ENCODE results near the gene DPYSL5.
"Not testable (repeated sequence)": the region's sequence is repeated elsewhere in the genome, so short reads cannot be mapped to it uniquely, and the experiment has no call there.

The DPYSL5 gene

GRCh38 chr2:26900831-26901321, 52.9 kb downstream of the DPYSL5 start:
- DNase-seq = peak in 1 of 58 donors; percentile 33

GRCh38 chr2:26901326-26902183, 53.6 kb downstream of the DPYSL5 start:
- DNase-seq = peak in 28 of 58 donors; percentile 9 to 84 (median 62)

GRCh38 chr2:26903676-26904075, 55.7 kb downstream of the DPYSL5 start:
- DNase-seq = no peak

DNA sequence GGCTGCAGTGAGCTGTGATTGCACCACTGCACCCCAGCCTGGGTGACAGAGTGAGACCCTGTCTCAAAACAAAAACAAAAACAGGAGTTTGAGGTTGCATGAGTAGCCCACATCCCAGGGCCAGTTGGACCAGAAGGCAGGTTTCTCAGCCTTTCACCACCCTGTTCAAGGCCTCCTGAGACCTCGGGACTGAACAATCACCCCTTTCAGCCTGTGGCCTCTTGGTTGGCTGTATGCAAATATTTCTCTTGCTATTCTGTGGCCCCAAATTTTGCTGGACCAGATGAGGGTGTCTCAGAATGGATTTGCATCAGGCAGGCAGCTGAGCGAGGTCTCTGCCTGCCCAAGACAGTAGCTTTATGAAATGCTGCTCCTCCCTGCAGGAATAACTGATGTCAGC, 56.9 kb downstream of the DPYSL5 start:
- peak in 1 of 58 donors; percentile 29 for DNase-seq

- no peak for DNase-seq
These were observed 57.6 kb downstream of the DPYSL5 start for GRCh38 chr2:26905341-26906198.

DNA sequence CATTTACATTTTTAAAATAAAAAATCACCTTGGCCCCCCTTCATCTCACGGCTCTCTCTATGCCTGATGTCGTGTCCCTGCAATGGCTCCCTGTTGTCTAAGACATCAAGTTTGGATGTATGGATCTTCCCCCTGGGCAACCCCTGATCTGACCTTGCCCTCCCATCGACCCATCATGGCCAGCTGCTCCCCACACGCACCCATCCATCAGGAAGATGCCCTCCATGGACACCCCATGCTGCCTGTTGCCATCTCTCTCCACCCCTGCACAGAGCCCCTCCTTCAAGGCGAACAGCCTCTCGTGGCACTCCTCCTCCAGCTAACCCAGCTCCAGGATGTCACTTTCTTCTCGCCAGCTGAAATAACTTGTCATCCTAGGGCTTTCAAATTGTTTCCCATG, 59.5 kb downstream of the DPYSL5 start:
- DNase-seq = no peak

GRCh38 chr2:26910176-26910575, 62.2 kb downstream of the DPYSL5 start:
- DNase-seq = no peak

DNA sequence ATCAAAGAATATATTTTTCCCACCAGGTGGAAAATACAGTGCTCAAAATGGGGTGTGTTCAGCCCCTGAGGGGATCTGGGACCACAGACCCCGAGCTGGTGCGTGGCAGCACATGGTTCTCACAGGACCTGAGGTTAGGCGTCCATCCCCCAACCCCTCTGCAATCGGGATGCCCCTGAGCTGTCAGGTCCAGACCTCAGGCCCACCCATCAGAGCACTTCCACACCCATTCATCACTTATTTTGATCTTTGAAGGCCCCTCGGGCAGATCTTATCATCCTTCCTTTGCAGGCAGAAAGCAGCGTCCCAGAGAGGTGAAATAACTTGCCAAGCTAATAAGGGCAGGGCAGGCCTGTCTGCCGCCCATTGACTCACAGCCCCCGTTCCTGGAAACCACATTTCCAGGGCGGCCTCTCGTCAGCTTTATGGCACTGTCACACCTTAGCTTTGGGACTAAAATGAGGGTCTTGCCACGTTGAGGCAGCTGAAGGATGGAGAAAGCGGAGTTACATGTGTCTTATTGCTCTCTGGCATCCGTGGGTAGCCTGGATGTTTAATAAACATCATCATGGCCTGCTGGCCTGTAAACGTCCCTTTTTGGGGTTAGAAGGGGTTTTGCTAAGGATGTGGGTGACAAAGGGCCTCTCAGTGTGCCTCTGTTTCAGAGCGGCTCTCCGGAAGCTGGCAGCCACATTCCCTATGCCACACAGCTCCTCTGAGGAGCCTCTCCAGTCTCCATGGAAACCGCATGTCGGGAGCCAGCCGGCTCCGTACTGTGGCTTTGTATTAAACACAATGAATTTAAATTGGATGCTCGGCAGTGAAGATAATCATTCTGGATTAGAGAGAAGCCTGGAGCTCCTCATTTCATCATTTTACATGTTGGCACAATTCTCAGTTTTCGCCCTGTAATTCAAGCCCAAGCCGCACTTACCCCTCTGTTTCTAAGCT, 64.3 kb downstream of the DPYSL5 start:
- DNase-seq = peak in 55 of 58 donors; percentile 13 to 92 (median 76)

GRCh38 chr2:26913606-26913998, 65.7 kb downstream of the DPYSL5 start:
- DNase-seq = peak in 19 of 58 donors; percentile 16 to 56 (median 34)

DNA sequence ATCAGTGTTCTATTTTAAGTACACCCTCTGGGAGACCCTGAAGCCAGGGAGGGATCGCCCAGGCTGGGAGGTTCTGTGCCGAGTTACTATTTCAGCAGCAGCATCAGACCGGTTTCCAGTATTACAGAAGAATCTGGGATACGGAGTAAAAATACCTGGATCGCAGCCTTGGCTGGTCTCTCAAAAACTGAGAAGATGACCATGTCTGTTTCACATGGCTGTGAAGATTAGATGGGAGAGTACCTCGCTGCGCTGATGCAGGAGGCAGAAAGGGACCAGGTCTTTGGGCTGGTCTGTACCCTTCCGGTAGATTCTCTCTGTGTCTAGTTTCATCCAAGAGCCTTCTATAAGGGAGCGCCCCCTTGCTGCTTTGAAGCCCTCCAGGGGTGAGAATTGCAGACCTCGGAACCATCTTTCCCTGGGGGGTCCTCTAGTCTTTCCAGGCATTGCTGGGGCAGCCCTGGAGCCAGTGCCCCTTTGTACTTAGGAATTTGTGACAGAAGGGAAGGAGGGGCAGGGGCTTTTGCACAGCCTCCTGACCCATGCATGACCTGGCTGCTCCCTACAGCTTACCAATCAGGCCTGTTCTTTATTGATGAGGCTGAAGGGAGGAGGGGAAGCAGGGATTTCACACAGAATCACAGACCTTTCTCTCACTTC, 66.2 kb downstream of the DPYSL5 start:
- DNase-seq = no peak

DNA sequence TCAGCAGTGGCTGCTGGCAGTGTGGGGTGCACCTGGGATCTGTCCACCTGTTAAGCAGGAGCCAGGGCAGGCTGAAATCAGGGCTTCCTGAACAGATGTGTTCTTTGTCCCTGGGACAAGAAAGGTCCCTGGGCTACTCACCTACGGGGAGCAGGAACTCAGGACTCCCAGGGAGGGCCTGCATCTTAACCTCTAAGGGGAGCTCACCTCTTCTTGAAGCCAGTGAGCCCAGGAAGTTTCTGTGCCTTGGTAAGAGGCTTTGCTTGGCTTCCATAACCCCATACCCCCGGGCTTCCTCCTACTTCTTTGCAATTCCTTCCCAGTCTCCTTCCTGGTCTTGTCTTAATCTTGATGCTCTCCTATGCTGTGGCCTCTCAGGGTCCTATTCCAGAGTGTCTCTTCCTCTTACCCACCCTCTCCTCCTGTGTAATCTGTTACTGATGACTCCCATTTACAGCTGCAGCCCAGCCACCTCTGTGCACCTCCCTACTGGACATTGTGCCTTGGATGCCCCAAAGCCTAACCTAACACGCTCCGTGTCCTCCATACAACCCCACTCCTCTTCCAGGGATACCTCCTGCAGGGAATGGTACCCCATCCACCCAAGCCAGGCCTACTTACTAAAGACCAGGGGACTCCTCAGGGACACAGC, 66.9 kb downstream of the DPYSL5 start:
- no peak for DNase-seq

GRCh38 chr2:26915316-26915715, 67.4 kb downstream of the DPYSL5 start:
- DNase-seq = no peak

- no peak for DNase-seq
These were observed 68.3 kb downstream of the DPYSL5 start for GRCh38 chr2:26916128-26916692.

GRCh38 chr2:26917135-26917836, 69.4 kb downstream of the DPYSL5 start:
- no peak for DNase-seq

DNA sequence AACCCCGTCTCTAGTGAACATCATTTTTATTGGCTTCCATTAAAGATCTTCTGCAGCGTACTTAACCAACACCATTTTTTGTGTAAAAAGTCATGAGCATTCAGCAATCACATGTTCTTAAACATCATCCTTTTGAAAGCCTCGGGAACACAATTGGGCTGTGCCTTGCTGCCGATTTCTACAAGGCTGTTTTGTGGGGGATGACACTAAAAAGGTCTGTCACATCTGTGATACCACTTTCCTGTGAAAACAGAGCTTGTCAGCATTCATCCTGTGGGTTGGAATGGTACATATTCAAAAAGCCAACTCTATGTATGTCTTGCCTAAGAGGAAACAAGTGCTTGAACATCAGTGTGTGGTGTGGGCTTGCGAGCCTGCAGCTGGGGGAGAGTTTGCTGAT, 73.4 kb downstream of the DPYSL5 start:
- peak in 3 of 58 donors; percentile 15 to 22 (median 20) for DNase-seq

GRCh38 chr2:26922405-26923188, 74.7 kb downstream of the DPYSL5 start:
- peak in 54 of 58 donors; percentile 17 to 89 (median 72) for DNase-seq

GRCh38 chr2:26923189-26923466, 75.2 kb downstream of the DPYSL5 start:
- not testable (repeated sequence) for DNase-seq

GRCh38 chr2:26924731-26925099, 76.8 kb downstream of the DPYSL5 start:
- DNase-seq = no peak
